ENCODE data around the gene ALB.

ALB gene

GRCh38 chr4:73452953-73453700, 49.0 kb downstream of the ALB start:
- DNase-seq = no peak

- DNase-seq = no peak
These were observed 49.6 kb downstream of the ALB start for GRCh38 chr4:73453701-73454005.

GRCh38 chr4:73454920-73455319, 50.8 kb downstream of the ALB start:
- DNase-seq = no peak

GRCh38 chr4:73456177-73457022, 52.3 kb downstream of the ALB start:
- DNase-seq = no peak

- DNase-seq = no peak
These were observed 54.3 kb downstream of the ALB start for GRCh38 chr4:73458184-73459047.

- no peak for DNase-seq
These were observed 54.9 kb downstream of the ALB start for GRCh38 chr4:73459048-73459421.

GRCh38 chr4:73460913-73461522, 56.9 kb downstream of the ALB start:
- no peak for DNase-seq

GRCh38 chr4:73468170-73468569, 64.1 kb downstream of the ALB start:
- DNase-seq = no peak

GRCh38 chr4:73470728-73471127, 66.6 kb downstream of the ALB start:
- no peak for DNase-seq
